Loucy (cell line): ENCODE data around the gene TMEM215.

ENCODE experiments used
- H2AFZ ChIP-seq: fragments of 200-600 bp; sonication (generic); 2 replicates; pipeline ENCODE4 v1.6.0; 2016; ENCODE audit warnings: antibody characterized with exemption, mild to moderate bottlenecking, low read length, moderate library complexity
- H3F3A ChIP-seq: fragments of 200-600 bp; 2 replicates; pipeline ENCODE4 v1.6.0; 2016; ENCODE audit warnings: antibody characterized with exemption, low read depth, mild to moderate bottlenecking
- H3K27me3 ChIP-seq: fragments of 200-600 bp; sonication (generic); 2 replicates; pipeline ENCODE4 v1.6.1; 2014; ENCODE audit warnings: low read length, mild to moderate bottlenecking; ENCODE audit not compliant: insufficient read depth, poor library complexity, severe bottlenecking
- H3K36me3 ChIP-seq: fragments of 200-600 bp; sonication (generic); 2 replicates; pipeline ENCODE4 v1.6.1; 2016; ENCODE audit warnings: low read length; ENCODE audit not compliant: insufficient read depth
- H3K4me1 ChIP-seq: fragments of 200-600 bp; sonication (generic); 2 replicates; pipeline ENCODE4 v1.5.1; 2014; ENCODE audit warnings: low read length, mild to moderate bottlenecking; ENCODE audit not compliant: insufficient read depth, poor library complexity, severe bottlenecking
- H3K4me2 ChIP-seq: fragments of 200-600 bp; sonication (generic); 2 replicates; pipeline ENCODE4 v1.6.0; 2014; ENCODE audit warnings: antibody characterized with exemption, low read length, low read depth, mild to moderate bottlenecking; ENCODE audit not compliant: poor library complexity, severe bottlenecking
- H3K4me3 ChIP-seq: fragments of 200-600 bp; sonication (generic); 2 replicates; pipeline ENCODE4 v1.5.1; 2014; ENCODE audit warnings: low read length, mild to moderate bottlenecking, mixed read lengths; ENCODE audit not compliant: poor library complexity, severe bottlenecking
- H3K79me2 ChIP-seq: fragments of 200-600 bp; sonication (generic); 2 replicates; pipeline ENCODE4 v1.6.1; 2014; ENCODE audit warnings: low read length; ENCODE audit not compliant: insufficient read depth
- H3K9ac ChIP-seq: fragments of 200-600 bp; sonication (generic); 2 replicates; pipeline ENCODE4 v1.6.0; 2014; ENCODE audit warnings: mild to moderate bottlenecking, low read depth, low read length, moderate library complexity; ENCODE audit not compliant: poor library complexity, severe bottlenecking
- H3K9me2 ChIP-seq: fragments of 200-600 bp; sonication (generic); replicated peaks from 2 replicates; pipeline ENCODE4 v1.6.1; 2016; ENCODE audit warnings: low read depth, low read length, mixed read lengths
- H3K9me3 ChIP-seq: fragments of 200-600 bp; sonication (generic); 2 replicates; pipeline ENCODE4 v1.6.1; 2014; ENCODE audit warnings: mild to moderate bottlenecking, antibody characterized with exemption, low read length, low read depth; ENCODE audit not compliant: insufficient read depth
- H4K20me1 ChIP-seq: fragments of 200-600 bp; sonication (generic); 2 replicates; pipeline ENCODE4 v1.6.0; 2014; ENCODE audit warnings: antibody characterized with exemption, low read length, mild to moderate bottlenecking; ENCODE audit not compliant: insufficient read depth, poor library complexity, severe bottlenecking
- CTCF ChIP-seq: fragments of 200-600 bp; sonication (generic); conservative IDR thresholded peaks from 2 replicates; pipeline ENCODE4 v1.5.1; 2014; ENCODE audit warnings: mild to moderate bottlenecking, antibody characterized with exemption, low read length
- EZH2phosphoT487 ChIP-seq: fragments of 200-600 bp; IDR thresholded peaks from 2 replicates; pipeline ENCODE4 v1.6.1; 2018; ENCODE audit warnings: antibody characterized with exemption, mild to moderate bottlenecking, moderate library complexity, borderline replicate concordance

The TMEM215 gene

GRCh38 chr9:32823551-32823950, 40.2 kb downstream of the TMEM215 start:
- H3K4me3 ChIP-seq, result no peak overlapping the region

GRCh38 chr9:32825203-32825602, 41.9 kb downstream of the TMEM215 start:
- no peaks in the 10 kb centered on the region for H3K79me2 ChIP-seq
- H3K27me3 ChIP-seq, result no peaks in the 10 kb centered on the region
- H3K36me3 ChIP-seq, result no peaks in the 10 kb centered on the region
- no peak overlapping the region for H3K4me3 ChIP-seq
- H3K9me2 ChIP-seq, result no peaks in the 10 kb centered on the region
- no peaks in the 10 kb centered on the region for H4K20me1 ChIP-seq
- TF ChIP-seq CTCF (no peak), EZH2phosphoT487 (no peak)
- no peaks in the 10 kb centered on the region for H3K4me1 ChIP-seq
- H3K9me3 ChIP-seq, result no peaks in the 10 kb centered on the region
- H3K9ac ChIP-seq, result no peak overlapping the region
- H2AFZ ChIP-seq, result no peak overlapping the region
- no peaks in the 10 kb centered on the region for H3F3A ChIP-seq
- no peak overlapping the region for H3K4me2 ChIP-seq

More at GRCh38 chr9:32823551-32823950, 40.2 kb downstream of the TMEM215 start:
- Histone ChIP-seq H3K36me3 (no peaks in the 10 kb centered on the region), H3F3A (no peaks in the 10 kb centered on the region), H3K27me3 (no peaks in the 10 kb centered on the region), H2AFZ (no peak overlapping the region), H3K9me3 (no peaks in the 10 kb centered on the region), H3K9me2 (no peaks in the 10 kb centered on the region), H4K20me1 (no peaks in the 10 kb centered on the region), H3K4me1 (no peaks in the 10 kb centered on the region), H3K4me2 (no peak overlapping the region), H3K79me2 (no peaks in the 10 kb centered on the region), H3K9ac (no peak overlapping the region)
- TF ChIP-seq EZH2phosphoT487, result no peak
- TF ChIP-seq CTCF, result no peak

- Histone ChIP-seq H3K9ac (no peak overlapping the region), H3K4me3 (no peak overlapping the region)
These were observed 45.5 kb downstream of the TMEM215 start for GRCh38 chr9:32828861-32829260.

More at GRCh38 chr9:32828861-32829260, 45.5 kb downstream of the TMEM215 start:
- no peaks in the 10 kb centered on the region for H3K4me1 ChIP-seq
- no peaks in the 10 kb centered on the region for H3K36me3 ChIP-seq
- no peaks in the 10 kb centered on the region for H3K9me3 ChIP-seq
- no peaks in the 10 kb centered on the region for H3F3A ChIP-seq
- TF ChIP-seq CTCF, result no peak
- no peak for TF ChIP-seq EZH2phosphoT487
- no peaks in the 10 kb centered on the region for H3K9me2 ChIP-seq
- H3K27me3 ChIP-seq, result no peaks in the 10 kb centered on the region
- no peaks in the 10 kb centered on the region for H3K79me2 ChIP-seq
- H2AFZ ChIP-seq, result no peak overlapping the region
- H4K20me1 ChIP-seq, result no peaks in the 10 kb centered on the region
- H3K4me2 ChIP-seq, result no peak overlapping the region
